SK-N-SH treated with all-trans-retinoic acid at 6 μM for 48 hours (cell line): ENCODE data around the gene SLC18A3.
A peak's percentile ranks its signal among the peaks of the same experiment; 100 is the strongest.

ENCODE experiments used
- ATAC-seq: fragments of 200-7000 bp; cut with Tn5 transposase; 3 replicates; pipeline ENCODE4 v1.9.1; 2020; ENCODE audit warnings: mild to moderate bottlenecking, moderate library complexity
- ARNTL ChIP-seq: fragments of 450-650 bp; formaldehyde crosslinking; IDR thresholded peaks from 2 replicates; pipeline ENCODE4 v1.5.0; 2020; ENCODE audit warnings: low read depth, mild to moderate bottlenecking, moderate library complexity, borderline replicate concordance
- BACH2 ChIP-seq: fragments of 250-450 bp; sonication (Bioruptor Pico); IDR thresholded peaks from 2 replicates; pipeline ENCODE4 v1.9.0; 2021; ENCODE audit warnings: mild to moderate bottlenecking, borderline replicate concordance
- CREB5 ChIP-seq: fragments of 250-450 bp; sonication (Bioruptor Pico); IDR thresholded peaks from 2 replicates; pipeline ENCODE4 v1.5.1; 2020; ENCODE audit warnings: low read depth, mild to moderate bottlenecking, moderate library complexity
- CSDC2 ChIP-seq: fragments of 250-450 bp; sonication (Bioruptor Pico); IDR thresholded peaks from 2 replicates; pipeline ENCODE4 v1.5.0; 2020; ENCODE audit warnings: mild to moderate bottlenecking, moderate library complexity
- GLIS3 ChIP-seq: fragments of 250-450 bp; sonication (Bioruptor Pico); IDR thresholded peaks from 2 replicates; pipeline ENCODE4 v1.5.0; 2020; ENCODE audit warnings: mild to moderate bottlenecking, moderate library complexity
- ISL1 ChIP-seq: fragments of 250-450 bp; sonication (Bioruptor Pico); IDR thresholded peaks from 2 replicates; pipeline ENCODE4 v2.1.2; 2022; ENCODE audit warnings: mild to moderate bottlenecking, moderate library complexity
- OSR1 ChIP-seq: fragments of 250-450 bp; sonication (Bioruptor Pico); IDR thresholded peaks from 2 replicates; pipeline ENCODE4 v1.8.0; 2022; ENCODE audit warnings: moderate library complexity, mild to moderate bottlenecking, inconsistent platforms
- PATZ1 ChIP-seq: fragments of 250-450 bp; sonication (Bioruptor Pico); IDR thresholded peaks from 2 replicates; pipeline ENCODE4 v1.8.0; 2020; ENCODE audit warnings: mild to moderate bottlenecking, moderate library complexity, borderline replicate concordance
- POU6F1 ChIP-seq: fragments of 250-450 bp; sonication (Bioruptor Pico); IDR thresholded peaks from 2 replicates; pipeline ENCODE4 v1.8.0; 2021; ENCODE audit warnings: low read depth, mild to moderate bottlenecking, moderate library complexity, borderline replicate concordance
- PPARA ChIP-seq: fragments of 250-450 bp; sonication (Bioruptor Pico); IDR thresholded peaks from 2 replicates; pipeline ENCODE4 v1.5.0; 2020; ENCODE audit warnings: mild to moderate bottlenecking, borderline replicate concordance
- RARB ChIP-seq: fragments of 250-450 bp; sonication (Bioruptor Pico); IDR thresholded peaks from 2 replicates; pipeline ENCODE4 v1.8.0; 2021; ENCODE audit warnings: mild to moderate bottlenecking, moderate library complexity
- SNAI2 ChIP-seq: fragments of 250-450 bp; sonication (Bioruptor Pico); IDR thresholded peaks from 2 replicates; pipeline ENCODE4 v1.5.0; 2020; ENCODE audit warnings: mild to moderate bottlenecking, moderate library complexity
- TCF4 ChIP-seq: fragments of 250-450 bp; sonication (Bioruptor Pico); IDR thresholded peaks from 2 replicates; pipeline ENCODE4 v1.8.0; 2021; ENCODE audit warnings: mild to moderate bottlenecking, moderate library complexity, borderline replicate concordance
- TOX ChIP-seq: fragments of 250-450 bp; sonication (Bioruptor Pico); IDR thresholded peaks from 2 replicates; pipeline ENCODE4 v1.8.0; 2021; ENCODE audit warnings: mild to moderate bottlenecking, moderate library complexity, borderline replicate concordance
- TSHZ2 ChIP-seq: fragments of 250-450 bp; sonication (Bioruptor Pico); IDR thresholded peaks from 2 replicates; pipeline ENCODE4 v1.5.0; 2020; ENCODE audit warnings: mild to moderate bottlenecking, moderate library complexity
- ZC3H10 ChIP-seq: fragments of 250-450 bp; sonication (Bioruptor Pico); IDR thresholded peaks from 2 replicates; pipeline ENCODE4 v1.5.1; 2021; ENCODE audit warnings: mild to moderate bottlenecking, moderate library complexity
- ZFP3 ChIP-seq: fragments of 250-450 bp; sonication (Bioruptor Pico); IDR thresholded peaks from 2 replicates; pipeline ENCODE4 v1.5.0; 2020; ENCODE audit warnings: mild to moderate bottlenecking, moderate library complexity
- ZFP30 ChIP-seq: fragments of 450-650 bp; formaldehyde crosslinking; IDR thresholded peaks from 2 replicates; pipeline ENCODE4 v1.5.0; 2022; ENCODE audit warnings: mild to moderate bottlenecking, moderate library complexity
- ZNF565 ChIP-seq: fragments of 450-650 bp; formaldehyde crosslinking; conservative IDR thresholded peaks from 2 replicates; pipeline ENCODE4 v1.5.0; 2020; ENCODE audit warnings: low read depth, mild to moderate bottlenecking, moderate library complexity
- ZNF70 ChIP-seq: fragments of 450-650 bp; formaldehyde crosslinking; IDR thresholded peaks from 2 replicates; pipeline ENCODE4 v1.5.0; 2020; ENCODE audit warnings: mild to moderate bottlenecking, moderate library complexity
- ZNF8 ChIP-seq: fragments of 450-650 bp; formaldehyde crosslinking; IDR thresholded peaks from 2 replicates; pipeline ENCODE4 v1.5.0; 2020; ENCODE audit warnings: mild to moderate bottlenecking, moderate library complexity

The SLC18A3 gene

GRCh38 chr10:49577182-49577925 is 32.8 kb upstream of the SLC18A3 start:
- TF ChIP-seq TOX (CRISPR knock-in tag) (no peak), ZNF70 (CRISPR knock-in tag) (no peak), OSR1 (CRISPR knock-in tag) (no peak), TSHZ2 (CRISPR knock-in tag) (no peak), ARNTL (CRISPR knock-in tag) (no peak), GLIS3 (no peak), BACH2 (CRISPR knock-in tag) (no peak), ISL1 (CRISPR knock-in tag) (no peak), ZNF8 (no peak), TCF4 (CRISPR knock-in tag) (no peak)
- ATAC-seq, result no peak

- no peak for TF ChIP-seq ZFP3
- no peak for ATAC-seq
Observed at GRCh38 chr10:49578392-49578791, 31.7 kb upstream of the SLC18A3 start.

- peak; percentile 37; the same call in 1 of the 3 replicates for ATAC-seq
- TF ChIP-seq GLIS3 (no peak), POU6F1 (no peak), CREB5 (CRISPR knock-in tag) (no peak), ISL1 (CRISPR knock-in tag) (peak; percentile 75; the same call in 1 of the 2 replicates), PATZ1 (CRISPR knock-in tag) (no peak), ZC3H10 (CRISPR knock-in tag) (no peak), ZNF565 (CRISPR knock-in tag) (no peak), RARB (CRISPR knock-in tag) (no peak), CSDC2 (CRISPR knock-in tag) (no peak), ZNF70 (CRISPR knock-in tag) (no peak), TOX (CRISPR knock-in tag) (no peak), PPARA (no peak), ZFP30 (CRISPR knock-in tag) (peak; percentile 86), OSR1 (CRISPR knock-in tag) (no peak), TCF4 (CRISPR knock-in tag) (no peak), ZFP3 (no peak)
Observed at GRCh38 chr10:49579621-49580020, 30.5 kb upstream of the SLC18A3 start.

- peak; percentile 69 for ATAC-seq
- TF ChIP-seq ZFP3 (0 out of 2 replicates have a peak, but pooled peaks have one; percentile 22), ZNF70 (CRISPR knock-in tag) (no peak), SNAI2 (CRISPR knock-in tag) (no peak), ZFP30 (CRISPR knock-in tag) (peak; percentile 79), TCF4 (CRISPR knock-in tag) (peak; percentile 27; the same call in 1 of the 2 replicates), ISL1 (CRISPR knock-in tag) (peak; percentile 80), CREB5 (CRISPR knock-in tag) (peak; percentile 94), PATZ1 (CRISPR knock-in tag) (0 out of 2 replicates have a peak, but pooled peaks have one; percentile 36)
Observed at GRCh38 chr10:49585387-49585786, 24.7 kb upstream of the SLC18A3 start.
